ENCODE data around the gene MYO9B. TPM values are rescaled to one million over a fixed set of nuclear protein-coding genes. Genes with fewer than 3 reads are reported as not detected.
A peak's percentile ranks its signal among the peaks of the same experiment; 100 is the strongest.
"Not testable (repeated sequence)": the region's sequence is repeated elsewhere in the genome, so short reads cannot be mapped to it uniquely, and the experiment has no call there.

Gene MYO9B
- total RNA-seq, 1 donor, result 99.3 TPM

GRCh38 chr19:17129377-17129776 lies 53.8 kb downstream of the MYO9B start:
- no peak overlapping the region for H3K4me3 ChIP-seq (ENCODE audit: low read depth, low read length)
- DNase-seq (ENCODE audit: low read depth), result no peak
- TF ChIP-seq CTCF (IDR thresholded peaks at IDR 0.05; ENCODE audit: insufficient read depth, low read depth, low read length), result no peak

DNA sequence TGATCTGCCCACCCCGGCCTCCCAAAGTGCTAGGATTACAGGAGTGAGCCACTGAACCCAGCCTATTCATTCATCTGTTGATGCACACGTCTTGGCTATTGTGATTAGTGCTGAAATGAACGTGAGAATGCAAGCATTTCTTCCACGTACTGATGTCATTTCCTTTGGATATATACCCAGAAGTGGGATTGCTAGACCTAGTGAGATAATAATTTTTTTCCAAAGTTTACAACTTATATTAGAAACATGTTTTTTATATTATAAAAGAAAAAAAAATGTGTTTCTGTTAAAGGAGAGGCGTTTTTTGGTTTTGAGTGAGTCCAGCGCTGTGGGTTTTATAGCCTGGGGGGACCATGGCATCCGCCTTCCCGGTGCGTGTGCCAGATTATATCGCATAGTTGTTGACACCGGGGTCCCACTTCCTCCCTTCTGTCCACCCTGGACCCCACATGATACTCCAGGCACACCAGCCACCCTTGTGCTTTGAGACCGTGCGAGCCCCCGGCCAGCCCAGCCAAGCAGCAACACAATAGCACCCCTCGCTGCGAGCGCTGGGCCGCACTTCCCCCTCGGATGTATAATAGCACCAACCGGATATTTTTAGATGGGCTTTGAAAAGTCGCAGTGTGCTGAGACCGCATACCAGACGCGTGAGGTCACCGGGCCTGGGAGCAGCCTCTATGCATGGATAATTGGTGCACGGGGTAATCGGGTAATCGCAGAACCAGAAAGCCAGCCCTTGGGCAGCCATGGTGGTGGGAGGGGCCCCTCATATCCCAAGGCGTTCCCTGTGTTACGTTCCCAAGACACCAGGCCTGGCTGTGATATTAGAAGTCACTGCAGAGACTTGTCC lies 59.6 kb downstream of the MYO9B start:
- peak overlapping the region; percentile 30 for H3K4me3 ChIP-seq (ENCODE audit: low read depth, low read length)
- peak; percentile 96 for DNase-seq (ENCODE audit: low read depth)
- peak; percentile 38 for TF ChIP-seq CTCF (IDR thresholded peaks at IDR 0.05; ENCODE audit: insufficient read depth, low read depth, low read length)

GRCh38 chr19:17136021-17136420 lies 60.4 kb downstream of the MYO9B start:
- DNase-seq (ENCODE audit: low read depth), result no peak
- H3K4me3 ChIP-seq (ENCODE audit: low read depth, low read length), result no peak overlapping the region
- TF ChIP-seq CTCF (IDR thresholded peaks at IDR 0.05; ENCODE audit: insufficient read depth, low read depth, low read length), result no peak

DNA sequence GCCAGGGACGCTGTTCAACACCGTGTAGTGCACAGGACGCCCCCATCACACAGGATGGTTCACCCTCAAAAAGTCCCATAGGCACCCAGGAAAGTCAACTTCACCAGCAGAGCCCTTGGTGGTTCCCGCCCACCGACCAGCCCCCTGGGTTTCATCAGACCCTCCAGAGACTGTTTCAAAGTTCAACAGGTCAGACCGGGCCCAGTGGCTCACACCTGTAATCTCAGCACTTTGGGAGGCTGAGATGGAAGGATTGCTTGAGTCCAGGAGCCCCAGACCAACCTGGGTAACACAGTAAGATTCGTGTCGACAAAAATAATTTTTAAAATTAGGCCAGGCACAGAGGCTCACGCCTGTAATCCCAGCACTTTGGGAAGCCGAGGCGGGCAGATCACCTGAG lies 61.0 kb downstream of the MYO9B start:
- DNase-seq (ENCODE audit: low read depth), result no peak
- no peak for TF ChIP-seq CTCF (IDR thresholded peaks at IDR 0.05; ENCODE audit: insufficient read depth, low read depth, low read length)
- H3K4me3 ChIP-seq (ENCODE audit: low read depth, low read length), result no peak overlapping the region

GRCh38 chr19:17137417-17137816 lies 61.8 kb downstream of the MYO9B start:
- DNase-seq (ENCODE audit: low read depth), result no peak
- no peak for TF ChIP-seq CTCF (IDR thresholded peaks at IDR 0.05; ENCODE audit: insufficient read depth, low read depth, low read length)
- H3K4me3 ChIP-seq (ENCODE audit: low read depth, low read length), result no peak overlapping the region

DNA sequence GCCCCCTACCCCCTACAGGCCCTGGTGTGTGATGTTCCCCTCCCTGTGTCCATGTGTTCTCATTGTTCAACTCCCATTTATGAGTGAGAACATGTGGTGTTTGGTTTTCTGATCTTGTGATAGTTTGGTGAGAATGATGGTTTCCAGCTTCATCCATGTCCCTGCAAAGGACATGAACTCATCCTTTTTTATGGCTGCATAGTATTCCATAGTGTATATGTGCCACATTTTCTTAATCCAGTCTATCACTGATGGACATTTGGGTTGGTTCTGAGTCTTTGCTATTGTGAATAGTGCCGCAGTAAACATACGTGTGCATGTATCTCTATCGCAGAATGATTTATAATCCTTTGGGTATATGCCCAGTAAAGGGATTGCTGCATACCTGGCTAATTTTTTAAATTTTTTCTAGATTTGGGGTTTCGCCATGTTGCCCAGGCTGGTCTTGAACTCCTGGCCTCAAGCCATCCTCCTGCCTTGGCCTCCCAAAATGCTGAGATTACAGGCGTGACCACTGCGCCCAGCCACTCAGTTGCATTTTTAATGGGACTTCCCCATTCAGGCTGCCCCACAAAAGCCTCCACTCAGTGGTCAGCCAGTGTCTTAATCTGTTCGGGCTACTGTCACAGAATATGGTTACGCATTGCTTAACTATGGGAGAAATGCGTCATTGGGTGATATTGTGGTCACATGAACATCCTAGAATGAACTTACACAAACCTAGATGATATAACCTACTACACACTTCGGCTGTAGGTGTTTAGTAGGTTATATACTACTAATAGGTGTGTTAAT lies 62.7 kb downstream of the MYO9B start:
- H3K4me3 ChIP-seq (ENCODE audit: low read depth, low read length); DNase-seq (ENCODE audit: low read depth): not testable (repeated sequence)

GRCh38 chr19:17138937-17139598 lies 63.5 kb downstream of the MYO9B start:
- no peak for DNase-seq (ENCODE audit: low read depth)

GRCh38 chr19:17144771-17145170 lies 69.2 kb downstream of the MYO9B start:
- not testable (repeated sequence) for DNase-seq (ENCODE audit: low read depth); H3K4me3 ChIP-seq (ENCODE audit: low read depth, low read length)

More at GRCh38 chr19:17138937-17139598, 63.5 kb downstream of the MYO9B start:
- no peak overlapping the region for H3K4me3 ChIP-seq (ENCODE audit: low read depth, low read length)
- TF ChIP-seq CTCF (IDR thresholded peaks at IDR 0.05; ENCODE audit: insufficient read depth, low read depth, low read length), result no peak
